Activated CD4-positive, alpha-beta memory T cell treated with anti-CD3 and anti-CD28 coated beads, Interleukin-2, amount 10 ng/mL, durations not matched to agents 7 days and 5 days (primary cell): ENCODE measurements around the gene RGPD8. TPM values are rescaled to one million over a fixed set of nuclear protein-coding genes. Genes with fewer than 3 reads are reported as not detected.
"Not testable (repeated sequence)": the region's sequence is repeated elsewhere in the genome, so short reads cannot be mapped to it uniquely, and the experiment has no call there.

Source experiments
- CTCF ChIA-PET: fragments of 350-600 bp; sonication (Branson Sonifier 250); formaldehyde crosslinking; loops from one replicate; lab custom pipeline; 2021; ENCODE audit warnings: antibody characterized with exemption, inconsistent platforms; lab: Charles Lee
- POLR2A ChIA-PET: fragments of 350-600 bp; sonication (Branson Sonifier 250); formaldehyde crosslinking; loops from one replicate; lab custom pipeline; 2021; ENCODE audit warnings: antibody characterized with exemption; lab: Charles Lee
- DNase-seq: peaks from one replicate; pipeline ENCODE4 v3.0.0-alpha.2; 2020
- H3K27ac Mint-ChIP-seq: one replicate; pipeline ENCODE4 v1.8.0; 2021; ENCODE audit warnings: mild to moderate bottlenecking, mixed read lengths
- H3K27me3 Mint-ChIP-seq: one replicate; pipeline ENCODE4 v1.8.0; 2021; ENCODE audit warnings: mixed read lengths
- H3K36me3 Mint-ChIP-seq: one replicate; pipeline ENCODE4 v1.8.0; 2021; ENCODE audit warnings: low read depth, mixed read lengths
- H3K4me1 Mint-ChIP-seq: one replicate; pipeline ENCODE4 v1.8.0; 2021; ENCODE audit warnings: mixed read lengths
- H3K4me3 Mint-ChIP-seq: one replicate; pipeline ENCODE4 v1.8.0; 2021; ENCODE audit warnings: mild to moderate bottlenecking, mixed read lengths
- H3K9me3 Mint-ChIP-seq: one replicate; pipeline ENCODE4 v1.8.0; 2021; ENCODE audit warnings: mixed read lengths
- total RNA-seq, 2 experiments: library from RNA; stranded (reverse); gene quantifications; one replicate each; pipeline ENCODE4 v1.2.3, GENCODE V29; 2021

Gene RGPD8
- total RNA-seq, 2 experiments from 2014 or later, result 7.9 to 9.5 TPM

GRCh38 chr2:112432735-112433479, 538 bp downstream of the RGPD8 start:
- H3K9me3 Mint-ChIP-seq, POLR2A ChIA-PET, H3K36me3 Mint-ChIP-seq, H3K27me3 Mint-ChIP-seq, DNase-seq: not testable (repeated sequence)
- Mint-ChIP-seq H3K4me1 (peaks cover 16% of the 10 kb centered on the region), H3K4me3 (peak overlapping the region; percentile 81), H3K27ac (peak overlapping the region; percentile 68)
- CTCF ChIA-PET, result interaction anchor here (0.6 to 1.5 kb wide), 6 partner anchors 23 to 335 kb away, joined by 3 to 8 read pairs (median 4); partner anchors contain the start of gene ZC3H8

GRCh38 chr2:112432390-112432734, 1.1 kb downstream of the RGPD8 start:
- Mint-ChIP-seq H3K4me3 (peak overlapping the region; percentile 81), H3K27ac (peak overlapping the region; percentile 68), H3K4me1 (peaks cover 16% of the 10 kb centered on the region)
- CTCF ChIA-PET, result interaction anchor here (0.7 to 1.4 kb wide), 6 partner anchors 48 to 374 kb away, joined by 3 to 6 read pairs (median 3); no protein-coding TSS in a partner anchor
- DNase-seq, H3K9me3 Mint-ChIP-seq, POLR2A ChIA-PET, H3K27me3 Mint-ChIP-seq, H3K36me3 Mint-ChIP-seq: not testable (repeated sequence)

GRCh38 chr2:112431587-112432295, 1.7 kb downstream of the RGPD8 start:
- Mint-ChIP-seq H3K4me3 (peak overlapping the region; percentile 81), H3K4me1 (peaks cover 16% of the 10 kb centered on the region)
- H3K9me3 Mint-ChIP-seq, POLR2A ChIA-PET, H3K36me3 Mint-ChIP-seq, DNase-seq, H3K27ac Mint-ChIP-seq, H3K27me3 Mint-ChIP-seq: not testable (repeated sequence)
- CTCF ChIA-PET, result interaction anchor here (0.7 to 1.4 kb wide), 7 partner anchors 49 to 373 kb away, joined by 3 to 6 read pairs (median 3); no protein-coding TSS in a partner anchor

- not testable (repeated sequence) for H3K27ac Mint-ChIP-seq
These were observed 8.9 kb downstream of the RGPD8 start for GRCh38 chr2:112424553-112424952.

GRCh38 chr2:112416860-112417259, 16.6 kb downstream of the RGPD8 start:
- H3K27me3 Mint-ChIP-seq, H3K36me3 Mint-ChIP-seq, H3K27ac Mint-ChIP-seq, H3K9me3 Mint-ChIP-seq, POLR2A ChIA-PET, DNase-seq, CTCF ChIA-PET, H3K4me1 Mint-ChIP-seq, H3K4me3 Mint-ChIP-seq: not testable (repeated sequence)

More at GRCh38 chr2:112424553-112424952, 8.9 kb downstream of the RGPD8 start:
- CTCF ChIA-PET, H3K9me3 Mint-ChIP-seq, H3K36me3 Mint-ChIP-seq, DNase-seq, POLR2A ChIA-PET, H3K27me3 Mint-ChIP-seq, H3K4me1 Mint-ChIP-seq, H3K4me3 Mint-ChIP-seq: not testable (repeated sequence)

- H3K27ac Mint-ChIP-seq, POLR2A ChIA-PET, H3K4me1 Mint-ChIP-seq, H3K4me3 Mint-ChIP-seq, H3K36me3 Mint-ChIP-seq, H3K9me3 Mint-ChIP-seq, DNase-seq, CTCF ChIA-PET, H3K27me3 Mint-ChIP-seq: not testable (repeated sequence)
These were observed 73.4 kb downstream of the RGPD8 start for GRCh38 chr2:112360055-112360454.

GRCh38 chr2:112354335-112354734, 79.1 kb downstream of the RGPD8 start:
- H3K27me3 Mint-ChIP-seq, H3K36me3 Mint-ChIP-seq, POLR2A ChIA-PET, DNase-seq, H3K4me3 Mint-ChIP-seq, H3K9me3 Mint-ChIP-seq, H3K4me1 Mint-ChIP-seq, CTCF ChIA-PET, H3K27ac Mint-ChIP-seq: not testable (repeated sequence)

- POLR2A ChIA-PET, H3K9me3 Mint-ChIP-seq, H3K4me3 Mint-ChIP-seq, H3K27me3 Mint-ChIP-seq, H3K4me1 Mint-ChIP-seq, CTCF ChIA-PET, H3K36me3 Mint-ChIP-seq, DNase-seq, H3K27ac Mint-ChIP-seq: not testable (repeated sequence)
These were observed 80.4 kb downstream of the RGPD8 start for GRCh38 chr2:112352809-112353603.

- H3K4me3 Mint-ChIP-seq, H3K27me3 Mint-ChIP-seq, H3K36me3 Mint-ChIP-seq, DNase-seq, POLR2A ChIA-PET, H3K4me1 Mint-ChIP-seq, H3K27ac Mint-ChIP-seq, CTCF ChIA-PET, H3K9me3 Mint-ChIP-seq: not testable (repeated sequence)
These were observed 81.2 kb downstream of the RGPD8 start for GRCh38 chr2:112352292-112352691.

GRCh38 chr2:112345030-112346027, 88.1 kb downstream of the RGPD8 start:
- no peak for DNase-seq
- Mint-ChIP-seq H3K4me1 (peaks cover 6% of the 10 kb centered on the region), H3K27ac (no peak overlapping the region), H3K27me3 (no peaks in the 10 kb centered on the region), H3K36me3 (no peaks in the 10 kb centered on the region), H3K4me3 (no peak overlapping the region), H3K9me3 (no peaks in the 10 kb centered on the region)
- ChIA-PET CTCF (no interaction called here), POLR2A (no interaction called here)

GRCh38 chr2:112343827-112344585, 89.4 kb downstream of the RGPD8 start:
- no peak for DNase-seq
- Mint-ChIP-seq H3K27ac (no peak overlapping the region), H3K4me3 (no peak overlapping the region), H3K9me3 (no peaks in the 10 kb centered on the region), H3K4me1 (peaks cover 6% of the 10 kb centered on the region), H3K36me3 (no peaks in the 10 kb centered on the region), H3K27me3 (no peaks in the 10 kb centered on the region)
- ChIA-PET CTCF (no interaction called here), POLR2A (interaction anchor here (0.7 to 1.1 kb wide), 2 partner anchors 25 to 89 kb away, joined by 3 read pairs; partner anchors contain the start of gene ZC3H8)
